ENCODE data around the gene PRDX5.

PRDX5 gene

GRCh38 chr11:64285885-64286800, 31.8 kb upstream of the PRDX5 start:
- H3K4me3 ChIP-seq (ENCODE audit: low read length) = peak overlapping the region; percentile 70
- no peak for TF ChIP-seq CTCF (conservative IDR thresholded peaks at IDR 0.05; ENCODE audit: low read length)
- DNase-seq (ENCODE audit: low read depth) = no peak

DNA sequence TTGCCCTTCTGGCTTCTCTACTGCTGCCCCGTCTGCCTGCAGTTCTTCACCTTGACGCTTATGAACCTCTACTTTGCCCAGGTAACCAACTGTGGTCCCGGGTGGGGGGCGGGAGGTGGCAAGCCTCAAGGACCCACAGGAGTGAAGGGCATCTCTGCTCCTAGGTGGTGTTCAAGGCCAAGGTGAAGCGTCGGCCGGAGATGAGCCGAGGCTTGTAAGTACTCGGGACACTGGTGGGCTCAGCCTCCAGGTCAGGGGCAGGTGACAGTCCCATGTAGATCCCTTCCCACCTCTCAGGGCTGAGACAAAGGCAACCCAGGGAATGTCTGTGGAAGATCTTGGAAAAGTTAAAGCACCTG, 31.1 kb upstream of the PRDX5 start:
- H3K4me3 ChIP-seq (ENCODE audit: low read length) = peak overlapping the region; percentile 70
- DNase-seq (ENCODE audit: low read depth) = no peak
- TF ChIP-seq CTCF (conservative IDR thresholded peaks at IDR 0.05; ENCODE audit: low read length) = no peak

GRCh38 chr11:64287676-64288352, 30.1 kb upstream of the PRDX5 start:
- TF ChIP-seq CTCF (conservative IDR thresholded peaks at IDR 0.05; ENCODE audit: low read length) = no peak
- no peak for DNase-seq (ENCODE audit: low read depth)
- H3K4me3 ChIP-seq (ENCODE audit: low read length) = no peak overlapping the region

- H3K4me3 ChIP-seq (ENCODE audit: low read length) = no peak overlapping the region
- no peak for DNase-seq (ENCODE audit: low read depth)
- no peak for TF ChIP-seq CTCF (conservative IDR thresholded peaks at IDR 0.05; ENCODE audit: low read length)
Measured at GRCh38 chr11:64288353-64288750, 29.6 kb upstream of the PRDX5 start.

GRCh38 chr11:64289002-64289564, 28.8 kb upstream of the PRDX5 start:
- TF ChIP-seq CTCF (conservative IDR thresholded peaks at IDR 0.05; ENCODE audit: low read length) = no peak
- H3K4me3 ChIP-seq (ENCODE audit: low read length) = no peak overlapping the region
- no peak for DNase-seq (ENCODE audit: low read depth)

- no peak overlapping the region for H3K4me3 ChIP-seq (ENCODE audit: low read length)
- no peak for DNase-seq (ENCODE audit: low read depth)
- no peak for TF ChIP-seq CTCF (conservative IDR thresholded peaks at IDR 0.05; ENCODE audit: low read length)
Measured at GRCh38 chr11:64290352-64291261, 27.3 kb upstream of the PRDX5 start.
